ENCODE data around the gene CAPN8. TPM values are rescaled to one million over a fixed set of nuclear protein-coding genes. Genes with fewer than 3 reads are reported as not detected.

The CAPN8 gene
- total RNA-seq, 1 donor from 2014 or later: not detected

- no peak for DNase-seq (ENCODE audit: low spot score in 2 of 2)
- FAIRE-seq: no peak
Observed at GRCh38 chr1:223657978-223658377, 7.5 kb downstream of the CAPN8 start.

GRCh38 chr1:223654083-223654482 lies 11.4 kb downstream of the CAPN8 start:
- FAIRE-seq (no peak), DNase-seq (ENCODE audit: low spot score in 2 of 2) (no peak)

GRCh38 chr1:223653431-223653830 lies 12.1 kb downstream of the CAPN8 start:
- no peak for DNase-seq (ENCODE audit: low spot score in 2 of 2)

GRCh38 chr1:223653015-223653414 lies 12.5 kb downstream of the CAPN8 start:
- FAIRE-seq: no peak

More at GRCh38 chr1:223653431-223653830, 12.1 kb downstream of the CAPN8 start:
- FAIRE-seq: no peak

GRCh38 chr1:223652436-223652941 lies 13.0 kb downstream of the CAPN8 start:
- FAIRE-seq: no peak
- DNase-seq (ENCODE audit: low spot score in 2 of 2): peak in 1 of 2 donors; percentile 21

More at GRCh38 chr1:223653015-223653414, 12.5 kb downstream of the CAPN8 start:
- DNase-seq (ENCODE audit: low spot score in 2 of 2): no peak

GRCh38 chr1:223651291-223651991 lies 14.1 kb downstream of the CAPN8 start:
- DNase-seq (ENCODE audit: low spot score in 2 of 2): no peak
- FAIRE-seq: no peak

GRCh38 chr1:223650465-223650864 lies 15.0 kb downstream of the CAPN8 start:
- DNase-seq (ENCODE audit: low spot score in 2 of 2) (no peak), FAIRE-seq (no peak)

- no peak for DNase-seq (ENCODE audit: low spot score in 2 of 2)
Observed at GRCh38 chr1:223649222-223649621, 16.3 kb downstream of the CAPN8 start.

GRCh38 chr1:223647249-223647648 lies 18.3 kb downstream of the CAPN8 start:
- DNase-seq (ENCODE audit: low spot score in 2 of 2): no peak
- no peak for FAIRE-seq

More at GRCh38 chr1:223649222-223649621, 16.3 kb downstream of the CAPN8 start:
- FAIRE-seq: no peak

- DNase-seq (ENCODE audit: low spot score in 2 of 2) (no peak), FAIRE-seq (no peak)
Observed at GRCh38 chr1:223645903-223646302, 19.6 kb downstream of the CAPN8 start.

- FAIRE-seq (no peak), DNase-seq (ENCODE audit: low spot score in 2 of 2) (no peak)
Observed at GRCh38 chr1:223642237-223642636, 23.3 kb downstream of the CAPN8 start.

- DNase-seq (ENCODE audit: low spot score in 2 of 2) (no peak), FAIRE-seq (no peak)
Observed at GRCh38 chr1:223641523-223642039, 23.9 kb downstream of the CAPN8 start.

- FAIRE-seq (no peak), DNase-seq (ENCODE audit: low spot score in 2 of 2) (no peak)
Observed at GRCh38 chr1:223639331-223639749, 26.2 kb downstream of the CAPN8 start.

- DNase-seq (ENCODE audit: low spot score in 2 of 2): no peak
Observed at GRCh38 chr1:223635236-223635635, 30.3 kb downstream of the CAPN8 start.

GRCh38 chr1:223634423-223634822 lies 31.1 kb downstream of the CAPN8 start:
- FAIRE-seq: no peak
- DNase-seq (ENCODE audit: low spot score in 2 of 2): no peak

More at GRCh38 chr1:223635236-223635635, 30.3 kb downstream of the CAPN8 start:
- no peak for FAIRE-seq

GRCh38 chr1:223631956-223632355 lies 33.5 kb downstream of the CAPN8 start:
- no peak for DNase-seq (ENCODE audit: low spot score in 2 of 2)
- FAIRE-seq: no peak

GRCh38 chr1:223631473-223631872 lies 34.0 kb downstream of the CAPN8 start:
- DNase-seq (ENCODE audit: low spot score in 2 of 2) (no peak), FAIRE-seq (no peak)

GRCh38 chr1:223629126-223629457 lies 36.4 kb downstream of the CAPN8 start:
- DNase-seq (ENCODE audit: low spot score in 2 of 2) (no peak), FAIRE-seq (no peak)

GRCh38 chr1:223628233-223629125 lies 37.0 kb downstream of the CAPN8 start:
- no peak for FAIRE-seq
- peak in 1 of 2 donors; percentile 28 for DNase-seq (ENCODE audit: low spot score in 2 of 2)

GRCh38 chr1:223622132-223622842 lies 43.2 kb downstream of the CAPN8 start:
- no peak for FAIRE-seq
- DNase-seq (ENCODE audit: low spot score in 2 of 2): no peak

Measured in frontal cortex (tissue), 4 donors.